GM12892 (cell line): ENCODE data around the gene KRT12.

Source experiments
- POLR2A ChIP-seq: IDR thresholded peaks from 2 replicates; pipeline ENCODE4 v1.6.1; 2011; ENCODE audit warnings: low read depth, low read length, control low read depth
- POLR2AphosphoS5 ChIP-seq: IDR thresholded peaks from 2 replicates; pipeline ENCODE4 v1.6.1; 2011; ENCODE audit warnings: low read depth, low read length, control low read depth
- TAF1 ChIP-seq: IDR thresholded peaks from 2 replicates; pipeline ENCODE4 v1.6.1; 2011; ENCODE audit warnings: low read depth, mild to moderate bottlenecking, control low read depth, low read length, borderline replicate concordance

- TF ChIP-seq TAF1 (no peak), POLR2AphosphoS5 (no peak), POLR2A (no peak)
These were observed 16.0 kb upstream of the KRT12 start for GRCh38 chr17:40883031-40883430.
